ENCODE measurements around the gene RNU6-1. TPM values are rescaled to one million over a fixed set of nuclear protein-coding genes. Genes with fewer than 3 reads are reported as not detected.

RNU6-1 gene
- total RNA-seq, 2 experiments from 2014 or later: not detected

GRCh38 chr15:67838789-67839332 is 984 bp downstream of the RNU6-1 start:
- peaks cover 36% of the 10 kb centered on the region for H3K27me3 Mint-ChIP-seq (ENCODE audit: low read depth)
- DNase-seq: no peak
- H3K36me3 Mint-ChIP-seq (ENCODE audit: low read depth): peaks cover 4% of the 10 kb centered on the region
- H3K4me3 Mint-ChIP-seq: peak overlapping the region; percentile 34
- no peak for ATAC-seq
- no peak overlapping the region for H3K27ac Mint-ChIP-seq
- peaks cover 45% of the 10 kb centered on the region for H3K4me1 Mint-ChIP-seq (ENCODE audit: low read depth)
- H3K9me3 Mint-ChIP-seq (ENCODE audit: insufficient read depth): no peaks in the 10 kb centered on the region
- ChIA-PET CTCF (interaction anchor here (1.4 kb wide), 1 partner anchor 337 kb away, joined by 6 read pairs; no protein-coding TSS in a partner anchor), POLR2A (no interaction called here)

GRCh38 chr15:67836955-67837354 is 2.9 kb downstream of the RNU6-1 start:
- ATAC-seq (no peak), DNase-seq (no peak)
- H3K4me3 Mint-ChIP-seq: no peak overlapping the region
- no peak overlapping the region for H3K27ac Mint-ChIP-seq
- peaks cover 56% of the 10 kb centered on the region for H3K4me1 Mint-ChIP-seq (ENCODE audit: low read depth)
- peaks cover 4% of the 10 kb centered on the region for H3K36me3 Mint-ChIP-seq (ENCODE audit: low read depth)
- ChIA-PET POLR2A (no interaction called here), CTCF (interaction anchor here (0.9 to 4.2 kb wide), 6 partner anchors 12 to 382 kb away, joined by 3 to 57 read pairs (median 7); no protein-coding TSS in a partner anchor)
- H3K27me3 Mint-ChIP-seq (ENCODE audit: low read depth): peaks cover 54% of the 10 kb centered on the region
- H3K9me3 Mint-ChIP-seq (ENCODE audit: insufficient read depth): no peaks in the 10 kb centered on the region

- ATAC-seq (no peak), DNase-seq (peak; percentile 66)
- Mint-ChIP-seq H3K27me3 (ENCODE audit: low read depth) (peaks cover 58% of the 10 kb centered on the region), H3K27ac (no peak overlapping the region), H3K9me3 (ENCODE audit: insufficient read depth) (no peaks in the 10 kb centered on the region), H3K4me1 (ENCODE audit: low read depth) (peaks cover 53% of the 10 kb centered on the region), H3K4me3 (peak overlapping the region; percentile 66), H3K36me3 (ENCODE audit: low read depth) (peaks cover 4% of the 10 kb centered on the region)
- CTCF ChIA-PET: interaction anchor here (0.7 to 4.2 kb wide), 23 partner anchors 10 to 883 kb away, joined by 3 to 57 read pairs (median 4); partner anchors contain the start of genes C15orf61 and SKOR1
- POLR2A ChIA-PET: interaction anchor here (0.5 to 0.8 kb wide), 2 partner anchors 316 to 333 kb away, joined by 3 read pairs; partner anchors contain the start of gene C15orf61
Measured at GRCh38 chr15:67836477-67836876, 3.4 kb downstream of the RNU6-1 start.

GRCh38 chr15:67836134-67836455 is 3.8 kb downstream of the RNU6-1 start:
- ATAC-seq (no peak), DNase-seq (no peak)
- Mint-ChIP-seq H3K36me3 (ENCODE audit: low read depth) (peaks cover 4% of the 10 kb centered on the region), H3K4me3 (peak overlapping the region; percentile 66), H3K9me3 (ENCODE audit: insufficient read depth) (no peaks in the 10 kb centered on the region), H3K4me1 (ENCODE audit: low read depth) (peaks cover 49% of the 10 kb centered on the region), H3K27me3 (ENCODE audit: low read depth) (peaks cover 61% of the 10 kb centered on the region), H3K27ac (no peak overlapping the region)
- ChIA-PET POLR2A (interaction anchor here (0.5 to 0.8 kb wide), 2 partner anchors 315 to 332 kb away, joined by 3 read pairs; partner anchors contain the start of gene C15orf61), CTCF (interaction anchor here (0.7 to 4.2 kb wide), 23 partner anchors 10 to 883 kb away, joined by 3 to 57 read pairs (median 4); partner anchors contain the start of genes C15orf61 and SKOR1)

GRCh38 chr15:67835297-67836133 is 4.3 kb downstream of the RNU6-1 start:
- CTCF ChIA-PET: interaction anchor here (0.6 to 4.2 kb wide), 24 partner anchors 9 to 882 kb away, joined by 3 to 57 read pairs (median 4); partner anchors contain the start of genes C15orf61 and SKOR1
- Mint-ChIP-seq H3K27me3 (ENCODE audit: low read depth) (peaks cover 67% of the 10 kb centered on the region), H3K4me3 (peak overlapping the region; percentile 66), H3K36me3 (ENCODE audit: low read depth) (peaks cover 4% of the 10 kb centered on the region), H3K4me1 (ENCODE audit: low read depth) (peaks cover 50% of the 10 kb centered on the region), H3K9me3 (ENCODE audit: insufficient read depth) (no peaks in the 10 kb centered on the region), H3K27ac (no peak overlapping the region)
- POLR2A ChIA-PET: interaction anchor here (0.5 to 1.3 kb wide), 3 partner anchors 315 to 379 kb away, joined by 3 read pairs; partner anchors contain the start of gene C15orf61
- no peak for DNase-seq
- no peak for ATAC-seq

- peaks cover 69% of the 10 kb centered on the region for H3K27me3 Mint-ChIP-seq (ENCODE audit: low read depth)
- no peaks in the 10 kb centered on the region for H3K36me3 Mint-ChIP-seq (ENCODE audit: low read depth)
- ChIA-PET POLR2A (interaction anchor here (1.3 kb wide), 1 partner anchor 378 kb away, joined by 3 read pairs; no protein-coding TSS in a partner anchor), CTCF (interaction anchor here (0.6 to 4.2 kb wide), 6 partner anchors 14 to 376 kb away, joined by 4 to 57 read pairs (median 6); partner anchors contain the start of gene C15orf61)
- H3K4me3 Mint-ChIP-seq: peak overlapping the region; percentile 66
- DNase-seq (no peak), ATAC-seq (peak; percentile 5)
- H3K9me3 Mint-ChIP-seq (ENCODE audit: insufficient read depth): no peaks in the 10 kb centered on the region
- no peak overlapping the region for H3K27ac Mint-ChIP-seq
- H3K4me1 Mint-ChIP-seq (ENCODE audit: low read depth): peaks cover 51% of the 10 kb centered on the region
Measured at GRCh38 chr15:67834581-67835296, 5.1 kb downstream of the RNU6-1 start.

GRCh38 chr15:67833710-67834511 is 5.9 kb downstream of the RNU6-1 start:
- CTCF ChIA-PET: interaction anchor here (2.0 to 4.2 kb wide), 3 partner anchors 51 to 377 kb away, joined by 13 to 57 read pairs (median 13); no protein-coding TSS in a partner anchor
- POLR2A ChIA-PET: interaction anchor here (0.9 kb wide), 1 partner anchor 13 kb away, joined by 3 read pairs; no protein-coding TSS in a partner anchor
- DNase-seq (peak; percentile 55), ATAC-seq (peak; percentile 47)
- Mint-ChIP-seq H3K36me3 (ENCODE audit: low read depth) (no peaks in the 10 kb centered on the region), H3K9me3 (ENCODE audit: insufficient read depth) (no peaks in the 10 kb centered on the region), H3K27ac (no peak overlapping the region), H3K4me1 (ENCODE audit: low read depth) (peaks cover 52% of the 10 kb centered on the region), H3K27me3 (ENCODE audit: low read depth) (peaks cover 77% of the 10 kb centered on the region), H3K4me3 (peak overlapping the region; percentile 66)

GRCh38 chr15:67832897-67833709 is 6.7 kb downstream of the RNU6-1 start:
- Mint-ChIP-seq H3K27me3 (ENCODE audit: low read depth) (peaks cover 82% of the 10 kb centered on the region), H3K9me3 (ENCODE audit: insufficient read depth) (no peaks in the 10 kb centered on the region), H3K4me1 (ENCODE audit: low read depth) (peaks cover 52% of the 10 kb centered on the region), H3K4me3 (peak overlapping the region; percentile 66), H3K27ac (no peak overlapping the region), H3K36me3 (ENCODE audit: low read depth) (peaks cover 2% of the 10 kb centered on the region)
- CTCF ChIA-PET: interaction anchor here (1.0 to 2.4 kb wide), 4 partner anchors 46 to 376 kb away, joined by 3 to 13 read pairs (median 9); no protein-coding TSS in a partner anchor
- DNase-seq: no peak
- no peak for ATAC-seq
- POLR2A ChIA-PET: interaction anchor here (0.9 kb wide), 1 partner anchor 12 kb away, joined by 3 read pairs; no protein-coding TSS in a partner anchor

GRCh38 chr15:67832031-67832551 is 7.8 kb downstream of the RNU6-1 start:
- H3K4me3 Mint-ChIP-seq: no peak overlapping the region
- peaks cover 52% of the 10 kb centered on the region for H3K4me1 Mint-ChIP-seq (ENCODE audit: low read depth)
- ChIA-PET POLR2A (interaction anchor here (0.6 kb wide), 1 partner anchor 1582 kb away, joined by 3 read pairs; no protein-coding TSS in a partner anchor), CTCF (interaction anchor here (1.0 to 2.4 kb wide), 5 partner anchors 45 to 375 kb away, joined by 3 to 13 read pairs (median 5); no protein-coding TSS in a partner anchor)
- ATAC-seq (no peak), DNase-seq (no peak)
- peaks cover 2% of the 10 kb centered on the region for H3K36me3 Mint-ChIP-seq (ENCODE audit: low read depth)
- H3K27me3 Mint-ChIP-seq (ENCODE audit: low read depth): peaks cover 76% of the 10 kb centered on the region
- H3K27ac Mint-ChIP-seq: no peak overlapping the region
- H3K9me3 Mint-ChIP-seq (ENCODE audit: insufficient read depth): no peaks in the 10 kb centered on the region

All from activated CD8-positive, alpha-beta T cell treated with anti-CD3 and anti-CD28 coated beads, Interleukin-2, amount 10 ng/mL, durations not matched to agents 7 days and 5 days (primary cell).